ENCODE results near the gene BANF2. TPM values are rescaled to one million over a fixed set of nuclear protein-coding genes. Genes with fewer than 3 reads are reported as not detected.
"Not testable (repeated sequence)": the region's sequence is repeated elsewhere in the genome, so short reads cannot be mapped to it uniquely, and the experiment has no call there.

Gene BANF2
- not detected for polyA plus RNA-seq

DNA sequence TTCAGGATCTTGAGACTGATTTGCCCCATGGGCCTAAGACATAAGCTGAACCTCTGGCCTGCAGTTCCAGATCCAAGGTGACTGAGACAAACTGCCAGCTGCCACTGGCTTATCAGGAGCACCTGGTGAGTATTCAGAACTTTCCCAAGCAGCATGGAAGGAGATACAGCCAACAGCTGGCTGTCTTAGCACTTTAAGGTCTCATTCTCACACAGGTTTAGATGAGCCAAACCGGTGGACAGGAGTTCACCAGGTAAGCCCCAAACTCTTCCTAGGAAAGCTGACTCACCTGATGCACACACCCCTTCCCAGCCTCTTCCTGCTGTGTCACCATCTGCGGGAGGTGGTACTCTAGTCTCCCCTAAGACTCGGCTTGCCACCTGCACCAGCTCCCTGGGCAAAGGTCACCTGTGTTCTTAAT lies at the start of gene BANF2:
TSS of gene BANF2 (plus strand) at position 36 of the 421 bp plus-strand sequence. CDS start 25,060 bp downstream, outside the sequence.
- no peak within 1 kb of the TSS for H3K4me3 Mint-ChIP-seq
- no peaks in the 10 kb centered on the region for H3K4me1 Mint-ChIP-seq
- H3K9me3 Mint-ChIP-seq: peaks cover 0 to 14% (median 3%) of the 10 kb centered on the region in 3 donors
- peaks cover 2% of the 10 kb centered on the region for H3K27me3 Mint-ChIP-seq
- no peaks in the 10 kb centered on the region for H3K36me3 Mint-ChIP-seq
- H3K27ac Mint-ChIP-seq: no peak within 1 kb of the TSS

GRCh38 chr20:17650301-17651128 lies 49.3 kb upstream of the BANF2 start:
- no peaks in the 10 kb centered on the region for H3K36me3 Mint-ChIP-seq
- H3K4me3 Mint-ChIP-seq: peak overlapping the region in 1 of 4 donors; percentile 87
- H3K9me3 Mint-ChIP-seq: no peaks in the 10 kb centered on the region
- H3K27me3 Mint-ChIP-seq: no peaks in the 10 kb centered on the region
- H3K27ac Mint-ChIP-seq: peak overlapping the region in 1 of 3 donors; percentile 62
- peaks cover 2 to 5% (median 3%) of the 10 kb centered on the region in 3 donors for H3K4me1 Mint-ChIP-seq

DNA sequence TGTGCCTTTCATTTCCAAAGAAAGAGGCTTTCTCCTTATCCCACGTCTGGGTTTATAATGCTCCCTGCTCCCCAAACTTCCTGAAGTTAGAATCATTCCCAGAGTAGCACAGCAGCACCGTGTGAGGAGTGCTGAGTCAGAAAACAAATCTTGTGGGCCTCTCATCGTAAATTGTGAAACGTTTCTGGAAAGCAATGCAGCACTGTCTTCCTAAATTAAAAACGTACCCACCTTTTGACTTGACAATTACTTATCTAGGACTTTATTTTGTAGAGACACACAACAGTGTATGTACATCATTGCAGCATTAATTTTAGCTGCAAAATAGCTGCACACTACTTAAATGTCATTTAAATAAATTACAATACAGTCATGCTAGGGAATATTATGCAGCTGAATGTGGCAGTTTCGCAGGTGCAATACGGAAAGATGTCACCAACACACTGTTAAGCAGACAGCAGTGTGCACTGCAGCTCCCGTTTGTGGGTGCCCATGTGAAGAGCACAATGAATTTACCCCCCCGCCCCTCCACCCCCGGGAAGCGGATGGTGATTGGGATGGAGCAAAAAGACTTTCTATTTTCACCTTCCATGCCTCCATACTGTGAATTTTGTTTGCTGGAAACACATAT lies 48.5 kb upstream of the BANF2 start:
- H3K36me3 Mint-ChIP-seq: no peaks in the 10 kb centered on the region
- H3K4me1 Mint-ChIP-seq: peaks cover 2 to 5% (median 3%) of the 10 kb centered on the region in 3 donors
- H3K27ac Mint-ChIP-seq: no peak overlapping the region
- no peaks in the 10 kb centered on the region for H3K9me3 Mint-ChIP-seq
- peak overlapping the region in 1 of 4 donors; percentile 87 for H3K4me3 Mint-ChIP-seq
- H3K27me3 Mint-ChIP-seq: no peaks in the 10 kb centered on the region

DNA sequence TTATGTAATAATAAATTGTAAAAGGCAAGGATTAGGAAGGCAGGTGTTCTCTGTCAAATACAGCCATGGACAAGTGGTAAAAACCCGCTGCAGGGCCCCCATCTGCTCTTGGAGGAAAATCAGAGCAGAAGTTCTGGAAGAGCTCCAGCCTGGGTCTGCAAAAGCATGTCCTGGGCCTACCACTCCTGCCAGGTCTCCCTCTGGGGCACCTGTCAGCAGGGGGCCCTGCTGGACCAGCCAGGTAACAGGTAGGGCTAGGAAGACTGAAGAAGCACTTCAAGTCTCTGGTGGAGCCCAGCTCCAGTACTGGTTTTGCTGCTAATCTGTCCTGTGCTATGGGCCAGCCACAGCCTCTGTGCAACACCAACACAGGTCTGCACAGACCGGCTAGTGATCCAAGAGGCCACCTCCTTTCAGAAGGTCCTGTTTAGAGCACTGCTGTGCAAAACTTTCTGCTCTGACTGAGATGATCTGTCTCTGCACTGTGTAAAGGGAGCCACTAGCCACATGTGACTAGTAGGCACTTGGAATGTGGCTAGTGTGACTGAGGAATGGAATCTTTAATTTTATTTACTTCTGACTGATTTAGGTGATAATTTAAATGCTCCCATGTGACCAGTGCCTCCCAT lies 47.9 kb upstream of the BANF2 start:
- H3K27me3 Mint-ChIP-seq: no peaks in the 10 kb centered on the region
- H3K4me3 Mint-ChIP-seq: no peak overlapping the region
- H3K4me1 Mint-ChIP-seq: peaks cover 2 to 5% (median 3%) of the 10 kb centered on the region in 3 donors
- no peaks in the 10 kb centered on the region for H3K9me3 Mint-ChIP-seq
- H3K36me3 Mint-ChIP-seq: no peaks in the 10 kb centered on the region
- H3K27ac Mint-ChIP-seq: no peak overlapping the region

DNA sequence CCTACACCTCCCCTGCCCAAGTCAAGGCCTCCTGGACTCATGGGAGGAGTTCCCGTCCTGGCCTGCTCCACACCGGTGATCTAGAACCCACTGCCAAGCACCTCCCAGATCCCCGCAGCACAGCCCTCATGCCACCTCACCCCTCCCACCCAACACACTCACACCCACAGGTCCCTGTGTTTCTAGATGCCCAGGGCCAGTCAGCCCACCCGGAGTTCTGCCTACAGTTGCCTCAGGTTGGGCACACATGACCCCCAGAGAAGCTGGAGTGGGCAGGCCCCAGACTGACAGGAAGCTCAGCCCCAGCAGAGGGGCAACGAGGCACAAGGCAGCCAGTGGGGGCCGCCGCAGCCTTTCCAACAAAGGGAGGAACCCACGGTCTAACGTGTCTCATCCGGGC lies 47.4 kb upstream of the BANF2 start:
- H3K27ac Mint-ChIP-seq: no peak overlapping the region
- H3K4me3 Mint-ChIP-seq: no peak overlapping the region

GRCh38 chr20:17653835-17654648 lies 45.7 kb upstream of the BANF2 start:
- Mint-ChIP-seq H3K27ac (no peak overlapping the region), H3K36me3 (peaks cover 5% of the 10 kb centered on the region)

More for the DNA sequence above, 47.4 kb upstream of the BANF2 start:
- Mint-ChIP-seq H3K4me1 (peaks cover 2 to 5% (median 3%) of the 10 kb centered on the region in 3 donors), H3K36me3 (no peaks in the 10 kb centered on the region), H3K9me3 (peaks cover 0 to 2% (median 0%) of the 10 kb centered on the region in 3 donors), H3K27me3 (no peaks in the 10 kb centered on the region)

GRCh38 chr20:17654649-17655285 lies 45.0 kb upstream of the BANF2 start:
- peaks cover 5% of the 10 kb centered on the region for H3K36me3 Mint-ChIP-seq
- H3K4me1 Mint-ChIP-seq: no peaks in the 10 kb centered on the region
- no peaks in the 10 kb centered on the region for H3K27me3 Mint-ChIP-seq
- H3K4me3 Mint-ChIP-seq: no peak overlapping the region
- H3K27ac Mint-ChIP-seq: no peak overlapping the region
- H3K9me3 Mint-ChIP-seq: peaks cover 0 to 2% (median 0%) of the 10 kb centered on the region in 3 donors

More at GRCh38 chr20:17653835-17654648, 45.7 kb upstream of the BANF2 start:
- peaks cover 0 to 2% (median 0%) of the 10 kb centered on the region in 3 donors for H3K9me3 Mint-ChIP-seq
- H3K4me1 Mint-ChIP-seq: peaks cover 2 to 4% (median 3%) of the 10 kb centered on the region in 3 donors
- no peaks in the 10 kb centered on the region for H3K27me3 Mint-ChIP-seq
- no peak overlapping the region for H3K4me3 Mint-ChIP-seq

DNA sequence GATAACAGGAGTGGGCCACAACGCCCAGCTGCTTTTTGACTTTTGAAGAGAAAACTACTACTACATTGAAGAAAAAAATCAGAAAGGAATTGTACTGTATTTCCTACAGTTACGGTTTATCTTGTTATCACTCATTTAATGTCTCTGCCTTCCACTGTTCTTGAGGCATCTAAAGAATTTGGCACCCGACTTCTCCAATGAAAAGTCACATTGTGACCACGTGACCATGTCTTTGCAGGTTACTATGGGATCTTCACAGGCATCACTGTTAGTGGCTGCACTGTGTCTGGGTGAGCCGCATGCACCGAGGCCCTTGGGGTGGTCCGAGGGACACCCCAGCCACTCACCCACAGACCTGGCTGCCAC lies 44.5 kb upstream of the BANF2 start:
- H3K9me3 Mint-ChIP-seq: peaks cover 0 to 4% (median 0%) of the 10 kb centered on the region in 3 donors
- peaks cover 0 to 2% (median 0%) of the 10 kb centered on the region in 3 donors for H3K4me1 Mint-ChIP-seq
- H3K4me3 Mint-ChIP-seq: no peak overlapping the region
- H3K36me3 Mint-ChIP-seq: peaks cover 5% of the 10 kb centered on the region
- no peaks in the 10 kb centered on the region for H3K27me3 Mint-ChIP-seq
- no peak overlapping the region for H3K27ac Mint-ChIP-seq

DNA sequence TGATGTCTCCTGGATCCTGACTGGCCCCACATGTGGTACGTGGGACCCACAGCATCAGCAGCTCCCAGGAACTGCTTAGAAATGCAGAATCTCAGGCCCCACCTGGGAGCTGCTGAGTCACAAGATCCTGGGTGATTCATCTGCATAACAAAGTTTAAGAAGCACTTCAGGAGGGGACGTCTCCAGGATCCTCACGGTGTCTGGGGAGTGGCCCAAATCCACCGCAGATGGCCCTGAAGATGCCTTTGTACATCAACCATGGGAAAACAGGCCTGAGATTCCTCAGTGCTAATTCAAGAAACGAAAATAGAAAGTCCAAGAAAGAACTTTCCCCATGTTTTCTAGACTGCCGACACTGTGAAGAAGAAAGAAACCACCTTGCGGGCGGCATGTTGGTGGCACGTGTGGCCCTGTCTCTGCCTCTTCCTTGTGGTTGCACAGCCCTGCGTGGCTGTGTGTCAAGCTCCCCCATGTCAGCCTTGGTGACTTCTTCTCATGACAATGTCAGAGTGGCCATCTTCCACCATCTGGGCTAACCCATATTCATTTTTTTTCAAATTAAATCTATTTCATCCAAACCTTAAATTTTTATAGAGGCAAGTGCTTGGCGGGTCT lies 43.8 kb upstream of the BANF2 start:
- H3K36me3 Mint-ChIP-seq: peaks cover 5% of the 10 kb centered on the region
- no peaks in the 10 kb centered on the region for H3K27me3 Mint-ChIP-seq
- peaks cover 0 to 4% (median 0%) of the 10 kb centered on the region in 3 donors for H3K9me3 Mint-ChIP-seq
- H3K4me3 Mint-ChIP-seq: no peak overlapping the region
- H3K27ac Mint-ChIP-seq: no peak overlapping the region
- H3K4me1 Mint-ChIP-seq: peaks cover 0 to 4% (median 0%) of the 10 kb centered on the region in 3 donors

DNA sequence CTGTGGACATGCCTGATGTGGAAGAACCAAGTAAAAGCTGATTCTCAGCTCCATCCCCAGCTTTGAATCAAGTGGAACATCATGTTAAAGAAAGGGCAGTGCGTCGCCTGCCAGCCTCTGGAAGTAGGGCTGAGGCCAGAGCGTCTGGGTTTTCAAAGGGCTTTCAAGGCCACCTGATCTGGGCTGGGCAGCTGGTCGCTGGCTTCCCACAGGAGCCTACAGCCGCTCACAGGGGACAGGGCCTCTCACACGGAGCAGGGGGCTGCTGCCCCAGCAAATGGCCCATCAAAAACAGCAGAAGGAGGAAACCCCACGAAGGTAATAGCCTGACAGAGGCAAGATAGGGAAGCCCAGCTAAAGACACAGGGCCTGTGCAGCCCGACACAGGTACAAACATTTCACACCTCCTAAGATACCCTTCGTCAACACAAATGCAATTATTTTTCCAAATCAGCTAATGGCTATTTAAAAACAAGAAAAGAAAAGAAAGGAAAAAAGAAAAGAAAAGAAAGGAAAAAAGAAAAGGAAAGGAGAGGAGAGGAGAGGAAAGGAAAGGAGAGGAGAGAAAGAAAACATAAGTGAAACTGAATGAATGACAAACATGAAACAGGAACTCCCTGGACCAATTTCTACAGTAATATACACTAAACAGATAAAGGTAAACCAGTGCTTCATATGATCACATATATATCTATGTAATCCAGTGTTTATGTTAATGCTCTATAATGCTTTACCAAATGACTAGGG lies 42.5 kb upstream of the BANF2 start:
- Mint-ChIP-seq H3K36me3 (peaks cover 5% of the 10 kb centered on the region), H3K27ac (no peak overlapping the region), H3K4me1 (peaks cover 0 to 4% (median 1%) of the 10 kb centered on the region in 3 donors), H3K27me3 (peaks cover 3% of the 10 kb centered on the region), H3K9me3 (peaks cover 0 to 4% (median 0%) of the 10 kb centered on the region in 3 donors), H3K4me3 (peak overlapping the region in 1 of 4 donors; percentile 67)

DNA sequence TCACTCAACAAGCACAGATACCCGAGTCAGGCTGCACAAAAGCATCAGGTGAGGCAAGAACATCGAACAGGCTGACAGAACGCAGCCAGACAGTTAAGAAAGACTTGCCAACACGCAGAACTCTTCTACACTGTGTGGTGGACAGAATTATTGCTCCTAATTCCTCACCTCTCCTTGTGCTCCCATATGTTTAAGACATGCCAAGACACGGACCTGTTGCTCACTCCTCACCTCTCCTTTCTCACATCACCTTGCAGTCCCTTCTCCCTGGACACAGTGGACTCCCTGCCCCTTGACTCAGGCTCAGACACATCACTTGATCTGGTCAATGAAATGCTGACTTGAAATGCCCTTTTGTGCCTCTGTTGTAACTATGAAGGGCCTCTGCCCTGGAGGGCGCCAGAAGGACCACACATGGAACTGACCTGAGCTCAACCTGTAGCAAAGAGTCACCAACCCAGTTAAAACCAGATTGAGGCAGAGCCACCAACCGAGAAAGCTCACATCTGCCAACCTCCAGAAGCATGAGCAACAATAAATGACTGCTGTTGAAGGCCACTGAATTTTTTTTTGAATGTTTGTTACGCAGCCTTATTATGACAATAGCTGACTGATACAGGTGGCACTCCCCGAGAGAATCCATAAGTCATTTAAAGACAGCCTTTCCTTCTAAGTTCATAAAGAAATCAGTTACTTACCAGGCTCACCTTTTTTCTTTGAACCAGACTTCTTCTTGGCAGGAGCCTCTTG lies 41.7 kb upstream of the BANF2 start:
- peaks cover 0 to 4% (median 4%) of the 10 kb centered on the region in 3 donors for H3K4me1 Mint-ChIP-seq
- H3K36me3 Mint-ChIP-seq: peaks cover 5% of the 10 kb centered on the region
- peaks cover 3% of the 10 kb centered on the region for H3K27me3 Mint-ChIP-seq
- H3K4me3 Mint-ChIP-seq: no peak overlapping the region
- H3K27ac Mint-ChIP-seq: peak overlapping the region in 1 of 3 donors; percentile 59
- H3K9me3 Mint-ChIP-seq: peaks cover 0 to 4% (median 0%) of the 10 kb centered on the region in 3 donors

DNA sequence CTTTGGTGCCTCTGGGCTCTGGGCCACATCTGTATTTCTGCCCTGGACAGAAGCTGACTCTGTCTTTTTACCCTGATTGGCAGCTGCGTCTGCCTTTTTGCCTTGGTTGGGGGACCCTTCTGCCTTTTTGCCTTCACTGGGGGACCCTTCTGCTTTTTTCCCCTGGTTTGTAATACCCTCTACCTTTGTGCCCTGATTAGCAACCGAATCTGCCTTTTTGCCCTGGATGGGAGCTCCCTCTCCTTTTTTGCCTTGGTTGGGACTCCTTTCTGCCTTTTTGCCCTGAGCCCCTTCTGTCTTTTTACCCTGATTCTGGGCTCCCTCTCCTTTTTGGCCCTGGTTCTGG lies 41.1 kb upstream of the BANF2 start:
- Mint-ChIP-seq H3K27ac (no peak overlapping the region), H3K4me3 (no peak overlapping the region), H3K4me1 (peaks cover 0 to 4% (median 4%) of the 10 kb centered on the region in 3 donors), H3K27me3 (peaks cover 3% of the 10 kb centered on the region), H3K36me3 (peaks cover 5% of the 10 kb centered on the region), H3K9me3 (peaks cover 0 to 4% (median 0%) of the 10 kb centered on the region in 3 donors)

GRCh38 chr20:17659344-17659743 lies 40.4 kb upstream of the BANF2 start:
- H3K27me3 Mint-ChIP-seq, H3K36me3 Mint-ChIP-seq, H3K4me1 Mint-ChIP-seq, H3K4me3 Mint-ChIP-seq, H3K9me3 Mint-ChIP-seq, H3K27ac Mint-ChIP-seq: not testable (repeated sequence)

Data from IgD-negative memory B cell (primary cell).